Fibroblast of the aortic adventitia (primary cell): ENCODE results near the gene CHMP2A. TPM values are rescaled to one million over a fixed set of nuclear protein-coding genes. Genes with fewer than 3 reads are reported as not detected.

ENCODE experiments used
- DNase-seq: peaks from one replicate; pipeline ENCODE4 v3.0.0-alpha.2; 2010; ENCODE audit warnings: low read depth
- H3K4me3 ChIP-seq: 2 replicates; pipeline ENCODE4 v1.5.1; 2011; ENCODE audit warnings: low read depth, mild to moderate bottlenecking, control low read depth, low read length, moderate library complexity
- total RNA-seq: library from RNA; depleted of rRNA; stranded (reverse); fragments of >200 nt; gene quantifications from 2 replicates; pipeline ENCODE4 v1.2.3, GENCODE V29; 2012; ENCODE audit warnings: low replicate concordance
- TF ChIP-seq, protein P1 (sequence below): IDR thresholded peaks from 2 replicates; pipeline ENCODE4 v1.5.1; 2011; ENCODE audit warnings: mild to moderate bottlenecking, low read length, control low read depth, inconsistent platforms; ENCODE audit not compliant: insufficient read depth

The CHMP2A gene
- total RNA-seq, 1 donor, result 109 TPM

DNA sequence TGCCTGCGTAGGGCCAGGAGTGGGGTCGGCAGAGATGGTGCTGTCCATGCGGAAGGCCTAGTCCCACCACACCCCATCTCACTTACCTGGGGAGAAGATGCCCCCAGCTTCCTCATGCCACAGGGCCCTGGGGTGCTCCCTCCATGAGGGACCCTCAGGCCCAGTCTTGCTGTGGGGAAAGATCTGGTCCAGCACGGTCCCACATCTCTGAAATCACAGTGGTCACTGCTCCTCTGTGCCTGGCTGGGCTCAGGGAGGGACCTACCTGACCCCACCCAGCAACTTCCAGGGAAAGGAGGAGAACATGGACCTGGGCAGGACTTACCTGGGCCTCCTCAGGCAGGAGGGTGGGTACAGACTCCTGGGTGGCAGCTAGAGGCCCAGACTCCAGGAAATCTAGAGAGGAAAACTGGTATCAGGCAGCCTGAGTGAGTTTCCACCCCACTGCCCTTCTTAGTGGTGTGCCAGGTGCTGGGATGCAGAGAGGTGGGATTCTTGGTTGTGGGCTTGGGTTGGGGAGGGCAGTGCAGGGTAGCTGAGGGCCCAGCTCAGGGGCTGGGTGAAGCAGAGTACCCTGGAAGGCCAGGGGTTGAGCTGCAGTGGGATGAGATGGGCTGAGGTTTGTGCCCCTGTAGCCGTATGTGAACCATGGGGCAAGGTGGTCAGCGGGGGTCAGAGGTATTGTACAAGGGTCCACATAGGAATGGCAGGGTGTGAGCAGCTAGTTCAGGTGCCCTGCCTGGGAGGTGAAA lies 14.5 kb upstream of the CHMP2A start:
- no peak overlapping the region for H3K4me3 ChIP-seq
- TF ChIP-seq, protein P1, sequence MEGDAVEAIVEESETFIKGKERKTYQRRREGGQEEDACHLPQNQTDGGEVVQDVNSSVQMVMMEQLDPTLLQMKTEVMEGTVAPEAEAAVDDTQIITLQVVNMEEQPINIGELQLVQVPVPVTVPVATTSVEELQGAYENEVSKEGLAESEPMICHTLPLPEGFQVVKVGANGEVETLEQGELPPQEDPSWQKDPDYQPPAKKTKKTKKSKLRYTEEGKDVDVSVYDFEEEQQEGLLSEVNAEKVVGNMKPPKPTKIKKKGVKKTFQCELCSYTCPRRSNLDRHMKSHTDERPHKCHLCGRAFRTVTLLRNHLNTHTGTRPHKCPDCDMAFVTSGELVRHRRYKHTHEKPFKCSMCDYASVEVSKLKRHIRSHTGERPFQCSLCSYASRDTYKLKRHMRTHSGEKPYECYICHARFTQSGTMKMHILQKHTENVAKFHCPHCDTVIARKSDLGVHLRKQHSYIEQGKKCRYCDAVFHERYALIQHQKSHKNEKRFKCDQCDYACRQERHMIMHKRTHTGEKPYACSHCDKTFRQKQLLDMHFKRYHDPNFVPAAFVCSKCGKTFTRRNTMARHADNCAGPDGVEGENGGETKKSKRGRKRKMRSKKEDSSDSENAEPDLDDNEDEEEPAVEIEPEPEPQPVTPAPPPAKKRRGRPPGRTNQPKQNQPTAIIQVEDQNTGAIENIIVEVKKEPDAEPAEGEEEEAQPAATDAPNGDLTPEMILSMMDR, result no peak
- DNase-seq, result no peak

DNA sequence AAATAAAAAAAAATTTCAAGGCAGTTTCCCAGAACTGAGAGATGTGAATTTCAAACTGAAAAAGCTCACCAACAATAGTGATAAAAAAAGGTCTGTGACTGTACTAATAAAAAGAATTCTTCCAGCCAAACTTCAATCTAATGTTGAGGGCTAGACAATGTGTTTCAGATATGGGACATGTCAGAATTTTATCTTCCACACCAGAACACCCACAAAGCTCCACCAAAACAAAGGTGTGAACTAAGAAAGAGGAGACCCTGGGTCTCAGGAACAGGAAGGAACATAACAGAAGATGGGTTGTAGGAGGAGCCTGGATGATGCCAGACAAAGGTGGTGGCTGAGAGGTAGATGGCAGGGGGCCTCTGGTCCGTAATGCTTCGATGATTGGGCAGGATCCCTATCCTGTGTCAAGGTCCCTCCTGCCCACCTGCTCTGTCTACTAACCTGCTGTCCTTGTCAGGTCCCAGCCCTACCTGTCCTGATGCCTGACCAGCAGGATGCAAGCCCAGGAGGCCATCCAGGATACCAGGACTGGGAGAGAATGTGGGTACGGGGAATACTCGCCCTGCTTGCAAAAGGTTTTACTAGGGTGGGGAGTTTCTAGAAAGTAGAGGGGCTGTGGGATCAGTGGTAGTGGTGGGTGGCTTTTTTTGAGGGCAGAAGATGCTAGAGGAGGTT lies 13.7 kb upstream of the CHMP2A start:
- no peak for DNase-seq
- TF ChIP-seq, protein P1, result no peak
- no peak overlapping the region for H3K4me3 ChIP-seq

DNA sequence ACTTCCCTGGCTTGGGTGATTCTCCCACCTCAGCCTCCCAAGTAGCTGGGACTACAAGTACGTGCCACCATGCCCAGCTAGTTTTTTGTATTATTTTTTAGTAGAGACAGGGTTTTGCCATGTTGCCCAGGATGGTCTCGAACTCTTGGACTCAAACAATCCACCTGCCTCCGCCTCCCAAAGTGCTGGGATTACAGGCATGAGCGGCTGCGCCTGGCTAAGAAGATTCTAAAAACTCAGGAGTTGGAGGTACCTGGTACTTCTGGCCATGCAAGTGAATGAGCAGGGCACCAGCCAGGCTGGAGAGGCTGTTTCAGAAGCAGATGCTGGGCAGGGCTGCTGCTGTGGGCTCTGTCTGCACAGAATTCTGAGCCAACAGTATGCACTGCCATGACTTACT lies 12.1 kb upstream of the CHMP2A start:
- no peak overlapping the region for H3K4me3 ChIP-seq
- TF ChIP-seq, protein P1, result no peak
- no peak for DNase-seq

DNA sequence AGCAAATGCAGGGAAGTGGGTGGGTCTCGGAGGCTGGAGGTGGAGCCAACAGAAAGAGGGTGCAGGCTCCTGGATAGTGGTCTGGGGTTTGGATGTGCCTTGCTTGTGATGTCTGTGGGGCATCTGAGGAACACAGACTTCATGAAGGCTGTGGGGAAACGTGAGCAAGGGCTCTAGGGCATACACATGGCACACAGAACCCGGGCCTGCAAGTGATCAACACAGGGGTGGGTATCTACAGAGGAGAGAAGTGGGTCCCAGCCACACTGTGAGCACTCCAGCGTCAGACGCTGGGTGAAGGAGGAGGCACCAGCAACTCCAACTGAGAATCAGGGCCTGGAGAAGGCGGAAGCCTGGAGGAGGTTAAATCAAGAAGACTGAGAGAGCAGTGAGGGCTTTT lies 8.9 kb upstream of the CHMP2A start:
- TF ChIP-seq, protein P1, result no peak
- DNase-seq, result no peak
- H3K4me3 ChIP-seq, result no peak overlapping the region

DNA sequence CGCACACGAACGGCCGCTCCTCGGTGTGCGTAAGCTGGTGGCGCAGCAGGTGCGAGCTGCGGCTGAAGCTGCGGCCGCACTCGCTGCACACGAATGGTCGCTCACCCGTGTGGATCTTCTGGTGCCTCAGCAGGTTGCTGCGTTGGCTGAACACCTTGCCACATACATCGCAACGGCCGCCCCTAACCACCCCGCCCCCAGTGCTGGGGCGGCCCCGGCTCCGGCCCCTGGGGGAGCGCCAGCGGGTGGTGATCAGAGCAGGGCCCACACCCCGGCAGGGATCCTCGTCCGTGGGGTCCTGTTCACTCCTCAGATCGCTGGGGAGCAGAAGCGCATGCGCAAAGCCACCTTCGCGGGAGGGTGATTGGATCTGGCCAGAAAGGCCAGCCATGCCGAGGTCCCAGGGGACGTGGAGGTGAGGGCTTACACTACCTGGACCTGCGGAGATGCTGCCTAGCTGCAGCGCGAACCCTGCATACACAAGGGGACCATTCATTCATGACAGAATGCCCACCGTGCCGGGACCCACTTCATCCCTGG lies 8.2 kb upstream of the CHMP2A start:
- peak overlapping the region; percentile 50 for H3K4me3 ChIP-seq
- DNase-seq, result no peak
- TF ChIP-seq, protein P1, result no peak

DNA sequence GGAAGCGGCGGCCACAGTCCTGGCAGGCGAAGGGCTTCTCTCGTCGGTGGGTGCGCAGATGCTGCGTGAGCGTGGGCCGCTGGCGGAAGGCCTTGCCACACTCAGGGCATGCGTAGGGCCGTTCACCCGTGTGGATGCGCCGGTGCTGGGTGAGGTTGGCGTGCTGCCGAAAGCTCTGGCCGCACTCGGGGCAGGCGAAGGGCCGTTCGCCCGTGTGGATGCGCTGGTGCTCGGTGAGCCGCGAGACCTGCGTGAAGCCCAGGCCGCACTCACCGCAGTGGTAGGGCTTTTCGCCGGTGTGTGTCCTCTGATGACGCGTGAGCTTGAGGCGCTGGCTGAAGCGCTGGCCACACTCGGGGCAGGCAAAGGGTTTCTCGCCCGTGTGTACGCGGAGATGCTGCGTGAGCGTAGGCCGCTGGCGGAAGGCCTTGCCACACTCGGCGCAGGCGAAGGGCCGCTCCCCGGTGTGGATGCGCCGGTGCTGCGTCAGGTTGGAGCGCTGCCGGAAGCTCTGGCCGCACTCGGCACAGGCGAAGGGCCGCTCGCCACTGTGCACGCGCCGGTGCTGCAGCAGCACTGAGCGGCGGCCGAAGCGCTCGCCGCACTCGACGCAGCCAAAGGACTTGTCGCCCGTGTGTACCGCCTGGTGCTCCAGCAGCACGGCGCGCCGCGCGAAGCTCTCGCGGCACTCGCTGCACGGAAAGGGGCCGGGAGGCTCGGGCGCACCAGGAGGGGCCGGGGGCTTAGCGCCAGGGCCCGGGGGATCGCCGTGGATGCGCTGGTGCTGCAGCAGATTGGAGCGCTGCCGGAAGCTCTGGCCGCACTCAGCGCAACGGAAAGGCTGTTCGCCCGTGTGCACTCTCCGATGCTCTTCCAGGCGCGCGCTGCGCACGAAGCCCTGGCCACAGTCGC lies 7.5 kb upstream of the CHMP2A start:
- TF ChIP-seq, protein P1, result no peak
- DNase-seq, result peak; percentile 41
- peak overlapping the region; percentile 50 for H3K4me3 ChIP-seq
